SH-SY5Y (cell line): ENCODE measurements around the gene GHRH.

Experiments
- GATA2 ChIP-seq: IDR thresholded peaks from 2 replicates; pipeline ENCODE4 v1.6.1; 2011; ENCODE audit warnings: mild to moderate bottlenecking, low read depth, low read length
- GATA3 ChIP-seq: IDR thresholded peaks from 2 replicates; pipeline ENCODE4 v1.6.1; 2011; ENCODE audit warnings: low read depth, mild to moderate bottlenecking, low read length, moderate library complexity

DNA sequence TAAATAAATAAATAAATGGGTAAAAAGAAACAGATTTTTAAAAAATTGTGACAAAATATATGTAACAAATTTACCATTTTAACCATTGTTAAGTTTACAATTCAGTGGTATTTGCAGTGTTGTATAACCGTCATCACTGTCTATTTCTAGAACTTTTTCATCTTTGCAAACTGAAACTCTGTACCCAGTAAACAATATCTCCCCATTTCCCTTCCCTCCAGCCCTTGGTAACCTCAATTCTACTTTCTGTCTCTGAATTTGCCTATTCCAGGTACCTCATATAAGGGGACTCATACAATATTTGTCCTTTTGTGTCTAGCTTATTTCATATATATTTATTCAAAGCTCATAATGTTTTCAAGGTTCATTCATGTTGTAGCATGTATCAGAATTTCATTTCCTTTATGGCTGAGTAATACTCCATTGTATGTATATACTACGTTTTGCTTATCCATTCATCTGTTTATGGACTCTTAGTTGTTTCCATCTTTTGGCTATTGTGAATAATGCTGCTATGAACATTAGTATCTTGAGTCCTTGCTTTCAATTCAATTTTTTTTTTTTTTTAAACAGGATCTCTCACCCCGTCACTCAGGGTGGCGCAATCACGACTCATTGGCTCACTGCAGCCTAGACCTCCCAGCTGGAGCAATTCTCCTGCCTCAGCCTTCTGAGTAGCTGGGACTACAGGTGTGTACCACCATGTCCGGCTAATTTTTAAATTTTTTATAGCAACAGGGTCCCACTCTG is 36.8 kb upstream of the GHRH start:
- no peak for TF ChIP-seq GATA2
- no peak for TF ChIP-seq GATA3
